Right ventricle myocardium inferior (tissue), 1 donor: ENCODE data around the gene RGS3. TPM values are rescaled to one million over a fixed set of nuclear protein-coding genes. Genes with fewer than 3 reads are reported as not detected.

Experiments
- ATAC-seq: fragments of 200-7000 bp; cut with Tn5 transposase; one replicate; pipeline ENCODE4 v1.9.1; 2020; ENCODE audit warnings: mild to moderate bottlenecking, moderate library complexity
- DNase-seq: peaks from one replicate; pipeline ENCODE4 v3.0.0; 2021; ENCODE audit errors: missing footprints
- intact Hi-C: fragments of 100-400 bp; cut with DNase I; formaldehyde crosslinking; loops from one replicate; pipeline ENCODE4 v1.11.0; 2022
- total RNA-seq: library from RNA; stranded (reverse); fragmentation: NEBNext Ultra II Directional; extraction: Animal tissue kit (Norgen Biotek cat#: 25700); gene quantifications from one replicate; pipeline ENCODE4 v1.2.1, GENCODE V29; 2021
- donor health status: DM: no; HTN: yes; CAD: no; lungs with severe emphysema.

The RGS3 gene
- total RNA-seq, 1 donor from 2014 or later, result 139 TPM

DNA sequence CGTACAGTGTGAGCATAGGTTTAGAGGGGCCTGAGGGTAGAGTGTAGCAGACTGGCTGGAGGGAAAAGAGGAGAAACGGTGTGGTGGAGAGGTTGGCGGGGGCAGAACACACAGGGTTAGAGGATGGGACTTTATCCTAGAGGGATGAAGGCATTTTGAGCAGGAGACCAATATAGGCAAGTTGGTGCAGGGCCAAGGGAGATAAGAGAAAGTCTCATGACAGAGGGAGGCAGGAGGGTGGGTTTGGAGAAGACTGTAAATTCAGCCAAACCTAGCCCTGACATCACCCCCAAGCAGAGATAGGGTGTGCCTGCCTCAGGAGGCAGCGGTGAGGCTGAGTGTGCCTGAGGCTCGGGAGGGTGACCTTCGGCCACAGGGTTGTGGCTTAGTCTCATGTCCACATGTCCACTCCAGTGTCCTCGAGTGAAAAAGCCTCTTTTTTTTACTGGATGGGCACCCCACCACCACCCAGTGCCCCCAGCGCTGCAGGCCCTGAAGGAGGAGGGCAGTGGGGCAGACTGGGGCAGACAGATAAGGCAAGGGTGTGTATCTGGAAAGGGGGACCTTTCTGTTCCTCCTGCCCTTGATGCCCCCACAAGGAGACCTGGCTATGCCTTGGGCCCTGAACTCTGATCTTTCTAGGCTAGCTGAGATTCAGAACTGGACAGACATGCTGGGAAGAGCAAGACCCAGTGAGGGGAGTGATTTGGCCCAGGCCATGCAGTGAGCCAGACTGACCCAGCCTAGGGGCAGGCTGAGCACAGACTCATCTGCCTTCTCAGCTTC lies 108.7 kb downstream of the RGS3 start:
- no peak for ATAC-seq
- DNase-seq, result no peak
- intact Hi-C loops, result no loop called here

DNA sequence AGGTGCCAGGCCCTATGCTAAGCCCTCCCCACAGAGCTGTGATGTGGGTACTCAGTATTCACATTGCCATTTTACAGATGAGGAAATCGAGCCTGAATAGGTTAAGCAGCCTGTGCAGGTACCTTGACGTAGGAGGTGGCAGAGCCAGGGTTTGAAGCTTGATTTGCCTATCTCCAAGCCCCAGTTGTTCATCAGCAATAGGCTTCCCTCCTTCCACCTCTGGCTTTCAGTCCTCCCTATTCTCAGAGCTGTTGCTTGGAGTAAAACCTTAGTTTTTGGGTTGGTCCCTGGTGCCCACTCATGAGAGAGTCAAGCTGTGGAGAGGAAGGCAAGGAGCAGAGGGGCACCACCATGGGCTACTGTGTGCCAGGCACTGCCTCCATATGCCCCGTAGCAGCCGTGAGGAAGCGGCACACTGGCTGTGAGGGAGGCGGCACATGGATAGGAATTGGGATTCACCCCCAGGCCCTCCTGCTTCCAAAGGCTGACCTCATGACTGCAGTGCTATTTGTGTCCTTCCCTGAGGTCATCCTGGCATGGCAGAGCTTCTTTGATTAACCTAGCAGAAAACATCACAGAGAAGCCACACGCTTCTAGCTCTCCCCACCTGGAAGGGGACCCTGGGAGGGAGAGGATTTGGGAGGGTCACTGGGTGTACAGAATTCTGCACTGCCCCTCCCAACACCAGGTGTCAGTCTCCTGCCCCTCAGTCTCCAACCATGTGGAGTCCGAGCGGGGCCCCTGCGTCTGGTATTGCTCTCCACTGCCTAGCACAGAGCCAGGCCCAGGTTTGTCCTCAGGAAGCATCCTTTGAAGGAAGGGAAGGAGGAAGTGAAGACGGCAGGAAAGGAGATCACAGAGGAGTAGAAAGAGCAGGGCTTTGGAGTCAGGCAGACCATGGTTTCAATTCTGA lies 109.8 kb downstream of the RGS3 start:
- intact Hi-C loops, result no loop called here
- ATAC-seq (peak; percentile 38), DNase-seq (no peak)

DNA sequence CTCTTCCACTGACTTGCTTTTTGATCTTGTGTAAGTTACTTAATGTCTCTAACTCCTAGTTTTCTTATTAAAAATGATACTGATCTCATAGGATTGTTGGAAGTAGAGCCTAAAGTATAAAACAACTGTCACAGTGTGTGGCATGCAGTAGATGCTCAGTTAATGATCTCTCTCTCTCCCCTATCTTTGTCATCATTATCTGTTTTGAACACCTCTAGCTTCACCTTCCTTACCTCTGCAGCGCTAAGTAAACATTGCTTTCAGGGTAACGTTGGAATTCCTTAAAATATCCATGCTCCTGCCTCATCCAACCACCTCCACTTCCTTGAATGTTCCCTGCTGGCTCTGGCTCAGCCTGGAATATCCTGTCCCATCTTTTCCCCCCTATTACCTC lies 110.4 kb downstream of the RGS3 start:
- no peak for ATAC-seq
- intact Hi-C loops, result no loop called here
- DNase-seq, result no peak

DNA sequence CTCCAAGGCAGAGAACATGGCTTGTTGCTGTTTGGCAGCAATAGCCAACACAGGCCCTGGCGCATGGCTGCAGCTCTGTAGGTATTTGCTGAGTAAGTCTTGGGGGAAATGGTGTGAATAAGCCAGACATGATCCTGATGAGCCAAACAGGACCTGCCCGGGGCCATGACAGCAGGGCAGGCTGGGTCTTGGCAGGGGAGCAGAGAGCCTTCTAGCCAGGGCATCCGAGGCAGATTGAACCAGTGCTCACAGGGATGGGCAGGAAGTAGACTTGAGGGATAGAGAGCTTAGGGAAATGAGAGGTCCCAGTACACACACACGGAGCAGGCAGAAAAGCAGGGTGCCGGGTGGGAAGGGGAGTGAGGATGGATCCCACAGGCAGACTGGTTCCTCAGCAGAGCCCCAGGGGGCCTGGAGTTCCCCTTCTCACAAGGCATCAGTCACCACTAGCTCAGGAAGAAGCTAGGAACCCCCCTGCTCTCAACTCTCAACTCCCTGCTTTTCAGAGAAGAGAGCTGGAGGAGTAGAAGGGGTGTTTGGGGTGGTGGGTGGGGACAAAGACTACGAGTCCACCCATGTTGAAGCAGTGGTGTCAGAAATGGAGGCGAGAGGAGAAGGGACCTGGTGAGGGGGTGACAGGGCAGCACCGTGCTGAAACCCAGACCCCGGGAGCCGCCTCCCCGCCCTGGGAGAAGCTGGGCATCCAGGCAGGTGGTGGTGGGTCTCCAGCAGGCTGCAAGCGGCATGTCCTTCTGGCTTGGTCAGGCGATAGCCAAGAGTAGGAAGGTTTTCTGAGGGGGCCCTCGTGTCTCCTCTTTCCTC lies 111.1 kb downstream of the RGS3 start:
- ATAC-seq (no peak), DNase-seq (no peak)
- intact Hi-C loops, result no loop called here

DNA sequence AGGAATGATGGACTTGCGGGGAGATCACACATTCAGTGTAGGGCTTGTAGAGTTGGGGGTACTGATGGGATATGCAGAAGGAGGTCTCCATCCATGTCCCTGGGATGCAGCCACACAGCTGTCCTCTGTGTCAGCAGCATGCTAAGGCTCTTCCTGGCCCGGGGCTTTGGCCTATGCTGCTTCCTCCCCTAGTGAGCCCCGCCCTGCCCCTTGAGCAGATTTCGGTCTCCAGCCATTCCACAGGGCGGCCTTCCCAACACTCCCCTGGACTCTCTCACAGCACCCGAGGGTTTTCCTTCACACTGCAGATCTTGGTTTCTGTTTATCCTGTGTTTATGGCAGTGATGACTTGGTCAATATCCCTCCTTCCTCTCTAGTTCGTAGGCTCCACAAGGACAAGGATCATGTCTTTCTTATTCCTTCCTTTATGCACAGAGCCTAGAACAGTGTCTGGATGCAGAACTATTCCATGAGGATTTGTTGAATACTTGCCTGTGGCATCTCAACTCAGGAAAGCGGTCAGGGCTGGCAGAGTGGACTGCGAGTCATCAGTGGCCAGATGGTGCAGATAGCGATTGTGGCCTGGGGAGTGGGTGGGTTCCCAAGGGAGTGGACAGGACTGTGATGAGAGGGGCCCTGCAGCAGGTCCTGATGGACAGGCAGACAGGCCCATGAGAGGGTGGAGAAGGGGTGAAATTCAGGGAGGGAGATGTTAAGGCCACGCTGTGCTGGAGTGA lies 114.2 kb downstream of the RGS3 start:
- DNase-seq, result no peak
- intact Hi-C loops, result no loop called here
- ATAC-seq, result no peak

DNA sequence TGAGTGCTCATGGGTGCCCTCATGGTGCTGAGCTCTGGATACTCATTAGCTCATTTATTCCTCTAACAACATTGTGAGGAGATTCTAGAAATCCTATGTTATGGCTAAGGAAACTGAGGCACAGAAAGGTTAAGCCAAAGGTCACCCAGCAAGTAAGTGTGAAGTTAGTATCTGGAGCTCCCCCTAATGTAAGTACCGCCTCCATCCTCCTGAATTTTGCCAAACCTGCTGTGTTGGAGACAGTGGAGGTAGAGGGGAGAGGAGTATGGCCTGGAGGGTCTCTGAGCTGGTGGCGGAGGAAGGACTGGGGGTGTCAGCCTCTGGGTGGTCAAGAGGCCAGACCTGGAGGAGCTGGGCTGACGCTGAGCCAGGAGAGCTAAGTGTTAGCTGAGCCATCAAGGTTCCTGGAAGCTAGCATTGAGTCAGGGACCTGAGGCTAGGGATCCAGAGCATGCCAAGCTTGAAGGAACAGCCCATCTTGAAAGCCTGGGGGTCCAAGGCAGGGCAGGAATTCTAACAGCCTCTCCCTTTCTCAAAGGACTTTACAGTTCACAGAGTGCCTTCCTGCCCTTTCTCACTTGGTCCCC lies 114.8 kb downstream of the RGS3 start:
- ATAC-seq, result no peak
- DNase-seq, result no peak
- intact Hi-C loops, result no loop called here

DNA sequence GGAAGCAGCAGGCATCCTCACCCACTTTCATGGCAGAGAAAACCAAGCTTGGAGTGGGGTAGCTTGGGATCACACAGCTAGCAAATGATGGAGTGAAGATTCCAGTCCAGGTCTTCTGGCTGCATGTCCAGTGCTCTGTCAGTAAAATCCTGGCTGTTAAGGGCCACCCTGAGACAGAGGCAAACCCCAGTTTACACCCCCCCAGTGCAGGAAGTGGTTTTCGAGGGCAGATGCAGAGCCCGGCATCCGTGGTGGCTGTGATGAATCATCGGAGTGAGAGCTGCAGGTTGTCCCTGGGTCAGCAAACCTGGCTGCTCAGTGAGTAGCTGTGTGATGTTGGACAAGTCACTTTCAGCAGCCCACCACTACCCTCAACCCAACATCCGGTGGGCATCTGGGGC lies 115.4 kb downstream of the RGS3 start:
- ATAC-seq, result no peak
- intact Hi-C loops, result no loop called here
- DNase-seq, result no peak

DNA sequence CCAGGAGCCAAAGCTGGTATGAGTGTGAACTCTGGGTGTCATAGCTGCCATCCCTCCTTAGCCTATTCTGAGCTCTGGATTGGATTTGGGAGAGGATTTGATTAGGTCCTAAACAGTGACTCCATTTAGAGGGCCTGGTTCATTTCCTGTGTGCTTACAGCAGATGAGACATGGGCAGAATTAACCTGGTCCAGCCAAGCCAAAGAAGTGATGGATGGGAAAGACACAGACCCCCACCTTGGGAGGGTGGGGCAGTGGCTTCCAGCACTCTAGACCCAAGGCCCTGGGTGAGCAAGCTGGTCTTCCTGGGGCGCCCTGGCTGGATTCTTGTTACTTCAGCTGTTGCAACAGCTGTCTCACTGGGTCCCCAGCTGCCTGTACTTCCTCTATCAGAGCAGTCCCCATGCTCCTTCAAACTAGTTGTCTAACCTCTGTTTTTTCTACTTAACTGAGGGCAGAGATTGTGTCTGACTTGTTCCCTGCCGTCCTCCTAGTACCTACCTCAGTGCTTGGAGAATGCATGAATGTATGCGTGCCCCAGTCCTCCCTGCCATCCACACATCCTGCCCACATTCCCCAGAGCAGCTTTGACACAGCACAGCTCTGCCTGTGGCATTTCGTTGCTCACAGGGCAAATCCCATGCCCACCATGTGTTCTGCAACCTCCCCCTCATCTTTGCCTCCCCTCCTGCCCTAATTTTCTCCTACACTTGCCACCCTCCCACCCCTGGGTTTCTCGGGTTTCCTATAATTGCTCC lies 115.9 kb downstream of the RGS3 start:
- intact Hi-C loops, result no loop called here
- ATAC-seq (peak; percentile 38), DNase-seq (peak; percentile 88)

DNA sequence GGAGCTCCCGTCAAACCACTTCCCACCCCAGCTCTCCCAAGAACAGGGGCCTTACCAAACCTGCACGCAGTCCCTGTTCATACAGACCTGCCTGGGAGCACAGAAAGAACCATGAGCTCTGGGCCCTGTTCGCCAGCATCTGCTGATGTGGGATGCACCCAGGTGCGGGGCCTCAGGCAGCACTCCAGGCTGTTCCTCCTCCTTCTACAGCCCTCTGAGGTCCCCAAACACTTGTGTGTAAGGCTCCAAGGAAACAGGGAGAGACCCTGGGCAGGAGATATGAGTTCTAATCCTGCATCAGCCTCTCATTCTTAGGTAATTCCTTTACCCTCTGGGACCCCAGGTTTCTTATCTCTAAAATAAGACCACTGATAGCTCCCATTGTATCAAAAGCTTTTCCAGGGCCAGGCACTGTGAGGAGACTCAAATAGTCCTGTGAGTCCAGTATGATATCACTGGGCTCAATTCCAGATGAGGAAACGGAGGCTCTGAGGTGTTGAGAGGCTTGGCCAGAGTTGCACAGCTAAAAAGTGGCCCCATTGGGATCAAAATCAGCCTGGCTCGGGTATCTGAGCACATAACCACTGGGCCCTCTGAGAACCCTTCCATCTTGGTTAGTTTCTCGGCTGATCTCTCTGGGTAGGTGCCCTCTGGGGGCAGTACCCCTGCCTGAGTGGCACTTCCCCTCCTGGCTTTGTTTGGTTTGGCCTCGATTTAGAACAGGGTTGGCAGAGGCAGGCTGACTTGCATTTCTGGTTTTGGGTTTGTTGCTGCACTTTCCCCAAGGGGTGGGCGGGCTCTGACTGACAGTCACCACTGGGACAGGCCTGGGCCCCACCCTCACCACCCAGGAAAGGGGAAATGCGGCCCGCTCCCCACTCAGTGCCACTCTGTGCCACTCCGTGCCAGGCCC lies 116.8 kb downstream of the RGS3 start:
- intact Hi-C loops, result no loop called here
- DNase-seq (peak; percentile 94), ATAC-seq (peak; percentile 60)

DNA sequence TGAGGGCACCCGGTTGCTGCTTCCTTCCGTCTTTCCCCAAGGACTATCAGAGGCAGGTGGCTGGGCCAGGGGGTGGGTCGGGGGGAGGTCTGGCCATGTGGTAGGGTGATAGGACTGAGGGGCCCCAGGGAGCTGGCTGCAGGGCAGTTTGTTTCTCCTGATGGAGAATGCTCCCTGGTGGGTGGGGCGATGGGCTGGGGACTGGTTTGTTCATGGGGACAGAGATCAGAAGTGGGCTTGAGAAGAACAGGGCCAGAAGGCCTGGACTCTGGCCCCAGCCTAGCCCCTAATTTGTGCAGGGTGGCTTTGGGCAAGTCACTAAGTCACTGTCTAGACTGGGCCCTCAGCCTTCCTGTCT lies 117.4 kb downstream of the RGS3 start:
- no peak for ATAC-seq
- intact Hi-C loops, result no loop called here
- no peak for DNase-seq

DNA sequence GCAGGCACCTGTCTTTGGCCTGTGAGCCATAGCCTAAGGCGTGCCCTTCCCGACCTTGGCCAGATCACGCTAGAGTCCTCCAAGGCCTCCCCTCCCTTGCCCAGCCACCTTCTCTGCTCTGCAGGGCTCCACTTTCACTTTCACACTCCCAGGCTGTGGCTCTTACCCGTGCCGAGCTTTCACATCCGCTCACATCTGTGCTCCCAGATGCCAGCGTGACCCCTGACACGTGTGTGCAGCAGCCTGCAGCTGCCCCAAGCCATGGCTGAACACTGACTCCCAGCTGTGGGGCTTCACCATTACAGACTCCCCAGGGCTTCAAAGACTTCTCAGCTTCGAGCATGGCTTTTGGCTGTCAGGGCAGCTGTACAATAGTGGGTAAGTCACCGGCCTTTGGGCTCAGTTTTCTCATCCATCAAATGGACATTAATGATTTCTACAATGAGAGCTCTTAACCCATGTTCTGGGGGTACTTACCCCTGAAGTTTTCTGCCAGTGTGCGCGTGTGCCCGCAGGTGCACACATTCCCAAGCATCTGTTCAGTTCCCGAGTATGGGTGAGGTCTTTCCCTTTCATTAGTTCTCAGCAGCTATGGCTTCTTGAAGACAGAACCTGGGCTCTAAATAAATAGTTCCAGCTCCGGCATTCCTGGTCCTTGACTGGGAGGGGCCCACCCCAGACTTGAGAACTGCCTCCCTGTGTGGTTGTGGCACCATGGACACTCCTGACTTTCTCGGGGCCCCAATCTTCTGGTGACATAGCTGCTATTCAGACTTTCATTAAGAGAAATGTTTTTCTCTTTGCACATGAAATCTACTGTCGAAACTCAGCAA lies 118.6 kb downstream of the RGS3 start:
- ATAC-seq (peak; percentile 71), DNase-seq (peak; percentile 85)
- intact Hi-C loops, result no loop called here

DNA sequence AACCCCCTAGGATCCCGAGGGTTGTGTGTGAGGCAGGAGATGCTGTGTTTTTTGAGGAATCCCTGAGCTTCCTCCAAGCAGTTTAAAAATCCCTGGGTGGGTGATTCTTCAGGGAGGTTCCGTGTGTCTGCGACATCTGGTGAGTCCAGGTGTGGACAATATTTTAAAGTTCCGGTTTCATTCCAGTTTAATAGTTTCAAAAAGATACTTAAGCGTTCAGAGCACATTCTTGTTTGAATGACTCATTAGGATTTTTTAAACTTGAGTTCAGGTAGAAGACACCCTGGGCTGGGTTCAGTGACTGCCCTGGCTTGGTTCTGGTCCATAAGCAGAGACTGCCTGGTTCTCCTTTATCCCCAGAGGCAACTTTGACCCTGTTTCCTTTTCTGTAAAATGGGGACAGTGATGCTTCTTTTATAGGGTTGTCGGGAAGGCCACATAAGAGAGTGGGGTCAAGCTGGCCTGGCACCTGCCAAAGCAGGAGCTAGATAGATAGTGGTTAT lies 119.2 kb downstream of the RGS3 start:
- ATAC-seq, result no peak
- no peak for DNase-seq
- intact Hi-C loops, result no loop called here

DNA sequence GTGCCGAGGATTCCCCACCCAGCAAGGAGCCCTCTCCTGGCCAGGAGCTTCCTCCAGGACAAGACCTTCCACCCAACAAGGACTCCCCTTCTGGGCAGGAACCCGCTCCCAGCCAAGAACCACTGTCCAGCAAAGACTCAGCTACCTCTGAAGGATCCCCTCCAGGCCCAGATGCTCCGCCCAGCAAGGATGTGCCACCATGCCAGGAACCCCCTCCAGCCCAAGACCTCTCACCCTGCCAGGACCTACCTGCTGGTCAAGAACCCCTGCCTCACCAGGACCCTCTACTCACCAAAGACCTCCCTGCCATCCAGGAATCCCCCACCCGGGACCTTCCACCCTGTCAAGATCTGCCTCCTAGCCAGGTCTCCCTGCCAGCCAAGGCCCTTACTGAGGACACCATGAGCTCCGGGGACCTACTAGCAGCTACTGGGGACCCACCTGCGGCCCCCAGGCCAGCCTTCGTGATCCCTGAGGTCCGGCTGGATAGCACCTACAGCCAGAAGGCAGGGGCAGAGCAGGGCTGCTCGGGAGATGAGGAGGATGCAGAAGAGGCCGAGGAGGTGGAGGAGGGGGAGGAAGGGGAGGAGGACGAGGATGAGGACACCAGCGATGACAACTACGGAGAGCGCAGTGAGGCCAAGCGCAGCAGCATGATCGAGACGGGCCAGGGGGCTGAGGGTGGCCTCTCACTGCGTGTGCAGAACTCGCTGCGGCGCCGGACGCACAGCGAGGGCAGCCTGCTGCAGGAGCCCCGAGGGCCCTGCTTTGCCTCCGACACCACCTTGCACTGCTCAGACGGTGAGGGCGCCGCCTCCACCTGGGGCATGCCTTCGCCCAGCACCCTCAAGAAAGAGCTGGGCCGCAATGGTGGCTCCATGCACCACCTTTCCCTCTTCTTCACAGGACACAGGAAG lies 120.2 kb downstream of the RGS3 start:
- intact Hi-C loops, result no loop called here
- ATAC-seq, result no peak
- no peak for DNase-seq

DNA sequence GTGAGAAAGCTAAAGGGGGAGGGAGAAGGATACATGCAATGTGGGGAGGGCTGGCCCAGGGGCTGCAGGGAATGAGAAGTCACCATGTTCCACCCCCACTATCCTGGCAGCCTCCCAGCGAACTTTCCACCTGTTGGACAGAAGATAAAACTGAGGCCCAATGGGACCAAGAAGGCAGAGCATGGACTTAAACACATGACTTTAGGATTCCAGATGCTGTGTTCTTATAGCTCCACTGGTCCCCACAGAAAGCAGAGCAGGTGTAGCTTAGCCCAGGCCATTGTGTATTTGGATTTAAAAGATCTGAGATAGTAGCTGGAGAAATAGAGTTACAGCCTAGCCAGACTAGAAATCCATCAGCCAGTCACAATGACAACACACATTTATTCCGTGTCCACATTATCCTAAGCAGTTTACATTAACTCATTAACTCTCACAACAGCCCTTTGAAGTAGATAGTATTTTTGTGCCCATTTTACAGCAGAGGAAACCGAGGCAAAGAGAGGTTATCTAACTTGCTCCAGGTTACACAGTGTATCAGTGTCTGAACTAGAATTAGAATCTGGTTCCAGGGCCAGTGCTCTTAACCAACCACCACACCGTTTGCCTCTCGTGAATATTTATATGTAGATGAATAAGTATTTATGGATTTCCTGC lies 121.0 kb downstream of the RGS3 start:
- no peak for DNase-seq
- intact Hi-C loops, result loop anchor here (5.0 kb wide), 2 partner anchors 82 to 182 kb away; partner anchors contain the start of gene ALAD
- no peak for ATAC-seq
